Measurements from ENCODE around the gene TPST2. TPM values are rescaled to one million over a fixed set of nuclear protein-coding genes. Genes with fewer than 3 reads are reported as not detected.

Gene TPST2
- total and polyA plus RNA-seq, 2 of the 4 experiments (the other 2 are of a cell fraction), result 42.5 to 63.6 TPM

GRCh38 chr22:26570864-26571525 is 18.9 kb downstream of the TPST2 start:
- Histone ChIP-seq H3K36me3 (ENCODE audit: control insufficient read depth, insufficient read depth, low read length) (no peaks in the 10 kb centered on the region), H4K91ac (ENCODE audit: insufficient read depth, low read depth, low read length) (no peak overlapping the region), H3K14ac (replicated peaks; ENCODE audit: low read depth, low read length) (no peak overlapping the region), H2BK20ac (ENCODE audit: low read depth, low read length) (no peak overlapping the region), H2BK15ac (ENCODE audit: low read depth, low read length) (no peak overlapping the region), H2AK5ac (ENCODE audit: low read depth, low read length) (no peak overlapping the region), H3K9ac (ENCODE audit: low read depth, low read length) (no peak overlapping the region), H3K4me2 (ENCODE audit: low read depth, low read length) (no peak overlapping the region), H2AK9ac (replicated peaks; ENCODE audit: low read depth, low read length, poor library complexity) (no peak overlapping the region), H2BK120ac (ENCODE audit: low read depth, low read length) (no peak overlapping the region), H3K79me1 (ENCODE audit: low read depth in 1 of 2, low read length in 2 of 2) (peaks cover 46 to 90% of the 10 kb centered on the region in 2 experiments), H3K4me1 (ENCODE audit: control insufficient read depth, insufficient read depth, low read length) (peaks cover 6% of the 10 kb centered on the region), H2AFZ (replicated peaks; ENCODE audit: low read length, poor library complexity) (no peak overlapping the region), H3K23ac (ENCODE audit: low read depth, low read length) (no peak overlapping the region), H3K27me3 (ENCODE audit: control insufficient read depth, insufficient read depth, low read length) (no peaks in the 10 kb centered on the region), H4K20me1 (ENCODE audit: insufficient read depth, low read length) (peaks cover 38% of the 10 kb centered on the region), H3K4me3 (ENCODE audit: insufficient read depth, low read depth, low read length) (no peak overlapping the region), H3K4ac (ENCODE audit: low read depth, low read length) (no peak overlapping the region), H3K56ac (ENCODE audit: extremely low read depth, insufficient read depth, low read length) (no peak overlapping the region), H3K9me3 (ENCODE audit: control insufficient read depth, insufficient read depth, low read length) (no peaks in the 10 kb centered on the region), H4K5ac (ENCODE audit: low read depth, low read length) (no peak overlapping the region), H3K27ac (ENCODE audit: insufficient read depth, low read length) (no peak overlapping the region), H3K9me1 (ENCODE audit: insufficient read depth, low read length) (peaks cover 22% of the 10 kb centered on the region), H2BK5ac (ENCODE audit: low read depth, low read length, poor library complexity, severe bottlenecking) (no peak overlapping the region), H4K8ac (ENCODE audit: low read depth in 2 of 2, low read length in 2 of 2) (no peak overlapping the region), H3K18ac (ENCODE audit: low read depth, low read length) (no peak overlapping the region)
- ChIA-PET CTCF (no interaction called here), POLR2A (ENCODE audit: unreplicated experiment) (no interaction called here)
- 86% methylated on average over 7 of the region's 13 CpGs; no CpG with 5 or more reads in 1 of the 2 experiments for WGBS, 2 experiments (ENCODE audit: extremely low coverage in 2 of 2, insufficient read length in 1 of 2)
- in situ Hi-C loops (cut with MboI; ENCODE audit: low sequenced_read_pairs), result no loop called here
- no TSS peak for BruUV-seq (replicated peaks)
- dilution Hi-C loops (cut with HindIII; ENCODE audit: low sequenced_read_pairs, unreplicated experiment), result no loop called here
- DNase-seq, result no peak
- TF ChIP-seq NFE2L2 (IDR thresholded peaks at IDR 0.05; ENCODE audit: low read depth, low read length), result no peak
- no peak for TF ChIP-seq BHLHE40 (IDR thresholded peaks at IDR 0.05; ENCODE audit: low read depth, low read length)
- TF ChIP-seq CTCF (conservative IDR thresholded peaks at IDR 0.05; ENCODE audit: low read depth, low read length), result no peak
- no peak for TF ChIP-seq MXI1 (IDR thresholded peaks at IDR 0.05; ENCODE audit: borderline replicate concordance, low read depth, low read length)
- TF ChIP-seq POLR2A (IDR thresholded peaks at IDR 0.05; ENCODE audit: low read depth, low read length), result no peak
- TF ChIP-seq CHD1 (IDR thresholded peaks at IDR 0.05; ENCODE audit: low read depth, low read length), result no peak
- no peak for TF ChIP-seq FOS (IDR thresholded peaks at IDR 0.05; ENCODE audit: low read depth, low read length)
- no peak for TF ChIP-seq MAFK (IDR thresholded peaks at IDR 0.05; ENCODE audit: low read depth, low read length)
- TF ChIP-seq RCOR1 (IDR thresholded peaks at IDR 0.05; ENCODE audit: insufficient replicate concordance, low read length), result no peak
- TF ChIP-seq SMC3 (IDR thresholded peaks at IDR 0.05; ENCODE audit: low read depth, low read length), result no peak
- TF ChIP-seq USF2 (IDR thresholded peaks at IDR 0.05; ENCODE audit: low read depth, low read length), result no peak
- no peak for TF ChIP-seq ELK1 (IDR thresholded peaks at IDR 0.05; ENCODE audit: borderline replicate concordance, low read depth, low read length)
- TF ChIP-seq MAZ (IDR thresholded peaks at IDR 0.05; ENCODE audit: borderline replicate concordance, low read depth, low read length), result no peak
- no peak for TF ChIP-seq RAD21 (IDR thresholded peaks at IDR 0.05; ENCODE audit: low read length)
- TF ChIP-seq CEBPB (IDR thresholded peaks at IDR 0.05; ENCODE audit: low read depth, low read length), result no peak
- no peak for TF ChIP-seq RFX5 (IDR thresholded peaks at IDR 0.05; ENCODE audit: low read depth, low read length)
- no peak for ATAC-seq (ENCODE audit: low read depth)
- intact Hi-C loops (cut with micrococcal nuclease), result no loop called here
